Amniotic stem cell (primary cell): ENCODE results near the gene LMBRD2.

Experiments used
- DNase-seq: peaks from one replicate; lab custom pipeline; 2025; lab: John Stamatoyannopoulos, UW

The LMBRD2 gene

DNA sequence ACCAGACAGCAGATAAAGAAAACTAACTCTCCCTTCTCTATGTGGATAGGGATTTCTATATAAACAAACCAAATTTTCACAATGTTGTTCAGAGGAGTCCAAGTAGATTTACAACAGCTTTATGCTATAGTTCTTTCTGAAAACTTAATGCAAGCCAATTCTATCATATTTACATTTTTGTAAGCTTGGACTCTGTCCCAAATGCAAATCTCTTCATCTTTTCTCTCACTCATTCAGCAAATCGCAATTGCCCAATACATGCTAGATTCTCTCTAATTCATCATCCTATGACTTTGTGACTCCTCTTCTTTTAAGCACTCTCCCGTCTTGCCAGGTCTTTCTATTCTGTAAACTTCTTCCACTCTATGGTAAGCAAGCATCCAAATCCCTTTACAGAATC, 45.9 kb downstream of the LMBRD2 start:
- DNase-seq: no peak

DNA sequence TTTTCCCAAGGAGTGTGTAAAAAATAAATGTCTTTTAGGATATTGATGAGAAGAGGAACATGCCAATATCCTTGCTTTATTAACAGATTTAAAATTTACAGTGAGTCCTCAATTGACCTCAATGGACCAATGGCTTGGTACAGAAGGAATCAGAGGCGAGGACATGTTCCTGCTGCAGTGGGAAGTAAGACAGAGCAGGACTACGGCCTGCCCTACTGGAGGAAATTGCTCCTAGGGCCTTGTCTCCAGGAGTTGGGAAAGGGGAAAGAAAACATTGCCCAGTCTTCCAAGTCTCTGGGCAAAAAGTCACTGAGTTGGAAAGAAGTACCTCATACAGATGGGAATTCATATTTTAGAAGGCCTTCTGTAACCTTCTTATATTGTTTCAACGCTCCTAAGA, 51.9 kb downstream of the LMBRD2 start:
- DNase-seq: no peak

DNA sequence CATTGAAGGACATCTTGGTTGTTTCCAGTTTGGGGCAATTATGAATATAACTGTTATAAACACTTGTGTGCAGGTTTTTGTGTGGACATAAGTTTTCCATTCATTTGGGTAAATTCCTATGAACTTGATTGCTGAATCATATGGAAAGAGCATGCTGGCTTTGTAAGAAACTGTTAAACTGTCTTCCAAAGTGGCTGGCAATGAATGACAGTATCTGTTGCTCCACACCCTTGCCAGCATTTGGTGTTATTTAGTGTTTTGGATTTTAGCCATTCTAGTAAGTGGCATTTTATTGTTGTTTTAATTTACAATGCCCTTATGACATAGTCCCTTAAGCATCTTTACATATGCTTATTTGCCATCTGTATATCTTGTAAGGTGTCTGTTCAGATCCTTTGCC, 55.2 kb downstream of the LMBRD2 start:
- no peak for DNase-seq

DNA sequence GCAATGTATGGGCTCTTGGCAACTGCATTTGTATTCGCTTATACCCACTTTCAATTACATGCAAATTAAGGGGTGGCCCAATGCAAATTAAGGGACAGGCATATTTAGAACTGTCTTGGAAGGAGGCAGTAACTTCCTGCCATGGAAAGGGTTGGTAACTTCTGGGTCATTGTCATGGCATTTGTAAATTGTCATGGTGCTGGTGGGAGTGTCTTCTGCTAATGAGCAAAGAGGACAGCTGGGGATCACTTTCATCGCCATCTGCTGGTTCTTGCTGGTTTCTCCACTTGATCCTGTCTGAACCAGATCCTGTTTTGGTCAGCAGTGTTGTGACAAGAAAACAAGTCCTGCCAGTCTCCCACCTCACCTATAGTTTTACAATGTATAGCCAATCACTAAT, 61.7 kb downstream of the LMBRD2 start:
- DNase-seq: no peak

DNA sequence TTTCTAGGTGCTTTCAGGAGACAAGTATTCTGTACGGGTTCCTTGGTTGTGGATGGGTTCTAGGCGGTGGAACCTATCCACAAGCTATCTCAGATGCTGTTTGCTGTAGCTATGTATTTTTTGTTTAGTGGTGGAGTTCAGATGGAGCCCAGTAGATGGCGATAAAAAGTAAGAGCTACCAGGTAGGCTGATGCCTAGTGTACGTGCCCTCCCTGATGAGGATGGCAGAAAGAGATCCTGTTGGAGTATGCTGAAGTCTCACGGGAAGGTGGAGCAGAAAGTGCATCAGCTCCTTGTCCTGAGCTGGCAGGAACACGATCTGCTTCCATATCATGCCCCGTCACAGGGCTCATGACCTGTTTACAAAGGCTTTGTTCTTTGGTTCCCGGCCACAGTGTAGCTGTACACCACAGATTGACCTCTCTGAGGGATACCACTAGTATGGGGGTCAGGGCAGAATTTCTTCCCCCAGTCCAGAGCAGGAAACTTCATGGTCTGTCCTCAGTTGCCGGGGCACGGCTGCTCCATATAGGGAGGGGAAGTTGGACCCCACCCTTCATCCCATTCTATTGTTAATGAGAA, 72.4 kb downstream of the LMBRD2 start:
- DNase-seq: no peak

DNA sequence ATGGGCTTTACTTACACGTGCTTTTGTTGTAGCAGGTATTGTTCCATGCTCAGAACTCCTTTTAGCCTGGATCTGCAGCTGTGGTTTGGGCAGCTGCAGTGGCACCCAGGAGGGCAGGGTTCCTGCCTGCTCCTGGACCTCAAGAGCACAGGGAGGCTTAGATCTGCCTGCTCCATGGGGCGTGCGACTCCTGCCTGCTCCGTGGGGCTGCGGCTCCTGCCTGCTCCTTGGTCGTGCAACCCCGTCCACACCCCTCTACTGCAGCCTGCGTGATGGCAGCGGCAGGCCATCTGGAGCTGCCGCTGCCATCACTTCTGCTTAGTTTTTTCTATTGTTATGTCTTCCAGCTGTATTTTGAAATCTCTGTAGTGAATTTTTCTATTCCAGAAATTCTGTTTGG, 73.3 kb downstream of the LMBRD2 start:
- DNase-seq: no peak

DNA sequence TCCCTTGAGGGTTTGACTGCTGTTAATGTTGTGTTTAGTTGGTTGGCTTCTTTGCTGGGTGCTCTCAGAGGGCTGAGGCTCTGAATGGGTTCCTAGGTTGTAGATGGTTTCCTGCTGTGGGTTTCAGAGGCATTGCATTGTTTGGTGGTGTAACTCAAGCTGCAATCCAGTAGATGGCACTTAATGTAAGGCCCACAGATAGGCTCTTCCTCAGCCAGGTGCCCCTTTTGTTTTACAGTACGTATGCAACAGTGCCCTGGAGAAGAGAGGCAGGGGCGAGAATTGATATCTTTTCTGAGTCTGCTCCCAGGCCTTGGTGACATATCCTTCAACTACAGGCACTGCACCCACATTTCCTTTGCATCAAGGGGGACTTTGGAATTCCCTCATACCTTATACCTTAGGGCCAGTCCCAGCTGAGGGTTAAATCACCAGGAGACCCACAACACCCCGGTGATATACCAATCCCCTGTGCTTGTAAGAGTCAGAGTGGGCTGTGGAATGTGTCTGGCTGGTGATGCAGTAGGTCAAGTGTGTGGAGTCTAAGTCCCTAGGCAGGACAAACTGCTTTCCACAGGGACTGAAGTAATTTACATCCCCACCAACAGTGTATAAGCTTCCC, 78.0 kb downstream of the LMBRD2 start:
- DNase-seq: no peak

DNA sequence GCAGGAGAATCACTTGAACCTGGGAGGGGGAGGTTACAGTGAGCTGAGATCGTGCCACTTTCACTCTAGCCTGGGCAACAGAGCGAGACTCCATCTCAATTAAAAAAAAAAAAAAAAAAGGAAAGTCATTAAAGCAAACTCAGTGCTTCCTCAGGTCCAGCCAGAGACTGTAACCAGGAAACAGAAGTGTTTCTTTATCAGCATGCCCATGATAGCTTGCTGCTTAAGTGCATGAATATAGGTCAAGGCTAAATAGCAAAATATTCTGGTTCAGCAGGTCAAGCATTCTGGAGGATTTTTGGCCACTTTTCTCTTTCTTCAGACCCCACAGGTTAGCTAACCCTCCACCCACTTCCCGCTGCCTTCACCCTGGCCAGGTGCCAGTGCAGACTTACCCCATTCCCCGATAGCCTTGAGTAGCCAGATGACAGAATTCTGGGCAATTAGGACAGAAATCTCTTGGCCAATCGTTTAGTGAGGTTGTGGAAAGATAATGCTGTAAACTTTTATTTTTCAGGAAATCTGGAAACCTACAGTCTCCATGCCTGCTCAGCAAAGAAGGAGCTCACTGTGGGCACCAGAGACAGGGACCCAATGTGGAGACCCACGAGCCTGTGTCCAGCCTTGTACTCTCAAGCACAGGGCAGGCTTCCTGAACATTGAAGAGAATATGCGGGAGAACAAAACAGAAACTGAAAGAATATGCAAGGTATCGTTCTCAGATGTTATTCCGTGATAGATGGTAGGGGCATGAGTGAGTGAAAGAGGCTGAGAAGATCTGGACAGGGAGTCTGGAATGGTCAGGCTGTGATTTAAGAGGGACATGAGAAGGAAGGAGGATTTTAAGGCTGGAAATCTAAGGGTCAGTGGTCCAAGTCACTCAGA, 80.8 kb downstream of the LMBRD2 start:
- no peak for DNase-seq

DNA sequence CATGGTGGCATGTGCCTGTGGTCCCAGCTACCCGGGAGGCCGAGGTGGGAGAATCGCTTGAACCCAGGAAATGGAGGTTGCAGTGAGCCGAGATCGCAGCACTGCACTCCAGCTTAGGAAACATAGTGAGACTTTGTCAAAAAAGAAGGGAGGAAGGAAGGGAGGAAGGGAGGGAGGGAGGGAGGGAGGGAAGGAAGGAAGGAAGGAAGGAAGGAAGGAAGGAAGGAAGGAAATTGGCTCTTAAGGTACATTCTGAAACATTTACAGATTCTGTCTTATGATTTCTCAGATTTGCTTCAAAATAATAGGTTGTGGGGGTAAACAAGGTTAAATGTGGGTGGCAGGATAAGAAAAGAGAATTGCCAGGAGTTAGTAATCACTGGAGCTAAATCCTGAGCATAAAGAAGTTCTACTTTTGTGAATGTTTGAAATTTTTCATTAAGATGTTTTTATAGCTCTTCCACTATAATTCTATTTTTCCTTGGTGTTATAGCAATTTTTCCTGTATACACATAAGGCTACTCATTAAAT, 82.9 kb downstream of the LMBRD2 start:
- DNase-seq: no peak

DNA sequence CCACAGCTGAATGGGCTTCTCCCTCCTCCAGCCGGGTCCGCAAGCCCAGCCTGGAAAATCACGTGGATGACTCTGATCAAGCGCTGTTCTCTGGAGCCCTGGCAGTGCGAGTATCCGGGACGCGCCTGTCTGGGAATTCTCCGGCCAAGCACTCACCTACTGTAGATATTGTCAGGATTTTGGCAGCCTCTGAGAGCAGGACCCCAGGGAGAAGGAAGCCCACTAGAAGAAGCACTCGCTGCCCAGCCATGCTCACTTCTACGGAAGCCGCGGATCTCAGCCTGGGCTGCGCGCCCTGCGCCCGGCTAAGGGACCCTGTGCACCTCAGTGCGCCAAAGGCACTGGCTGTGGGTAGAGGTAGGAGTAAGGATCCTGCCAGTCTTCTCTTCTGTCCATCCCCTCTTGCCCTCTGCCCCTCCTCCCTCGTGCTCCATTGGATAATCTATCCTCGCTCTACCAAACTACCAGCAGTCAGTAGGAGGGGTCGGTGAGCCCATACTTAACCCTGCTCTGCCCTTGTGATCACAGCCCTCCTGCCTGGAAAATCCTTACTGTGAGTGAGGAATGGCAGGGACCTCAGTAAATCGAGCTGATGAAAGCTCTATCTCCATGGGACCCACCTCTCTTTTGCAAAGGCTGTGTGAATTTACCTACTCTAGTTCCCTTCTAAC, 85.0 kb downstream of the LMBRD2 start, which contains the start of gene UGT3A2:
TSS of gene UGT3A2 (minus strand) at position 343 of the 671 bp plus-strand sequence. CDS start at position 250, 93 bp downstream.
- no peak for DNase-seq

DNA sequence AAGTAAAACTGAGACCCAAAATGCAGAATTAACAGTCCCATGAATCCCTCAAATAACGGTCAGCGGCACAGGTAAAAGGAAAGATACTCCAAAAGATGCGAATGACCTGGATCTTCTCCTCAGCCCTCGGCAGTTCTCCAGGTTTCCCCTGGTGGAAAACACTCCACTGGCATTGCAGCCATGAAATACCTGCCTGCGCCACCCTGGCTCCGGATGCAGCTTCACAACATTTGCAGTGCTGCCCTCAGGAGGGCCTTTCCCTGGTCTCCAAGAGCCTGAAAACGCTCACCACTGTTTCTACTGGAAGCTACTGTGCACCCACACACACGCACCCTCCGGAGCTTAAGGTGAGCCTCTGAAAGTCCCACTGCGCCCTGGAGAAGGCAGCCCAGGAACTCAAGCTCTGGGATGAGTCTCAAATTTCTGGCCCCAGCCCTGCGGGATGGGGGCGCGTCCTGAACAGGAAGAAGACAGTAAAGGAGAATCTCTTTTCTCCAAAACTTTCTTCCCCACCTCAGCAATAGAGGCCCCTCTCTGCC, 85.6 kb downstream of the LMBRD2 start:
- no peak for DNase-seq

DNA sequence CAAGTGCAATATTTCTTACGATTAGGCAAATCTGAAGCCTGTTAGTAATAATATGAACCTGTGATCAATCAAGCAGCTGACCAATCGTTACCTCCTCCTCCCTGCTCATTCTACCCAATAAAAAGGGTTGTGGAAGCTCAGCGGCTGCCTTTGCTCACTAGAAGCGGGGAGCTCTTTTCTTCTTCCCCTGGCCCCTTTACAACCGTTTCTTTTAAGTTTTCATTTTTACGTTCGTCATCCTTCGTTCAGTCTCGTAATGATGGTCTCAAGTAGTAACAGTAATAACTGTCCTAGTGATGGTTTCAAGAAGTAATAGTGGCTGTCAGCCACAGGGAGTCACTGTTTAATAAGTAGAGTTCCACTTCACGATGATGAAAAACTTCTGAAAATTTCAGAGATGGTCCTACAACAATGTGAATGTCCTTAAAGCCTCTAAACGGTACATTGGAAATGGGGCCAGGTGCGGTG, 91.2 kb downstream of the LMBRD2 start:
- DNase-seq: no peak

DNA sequence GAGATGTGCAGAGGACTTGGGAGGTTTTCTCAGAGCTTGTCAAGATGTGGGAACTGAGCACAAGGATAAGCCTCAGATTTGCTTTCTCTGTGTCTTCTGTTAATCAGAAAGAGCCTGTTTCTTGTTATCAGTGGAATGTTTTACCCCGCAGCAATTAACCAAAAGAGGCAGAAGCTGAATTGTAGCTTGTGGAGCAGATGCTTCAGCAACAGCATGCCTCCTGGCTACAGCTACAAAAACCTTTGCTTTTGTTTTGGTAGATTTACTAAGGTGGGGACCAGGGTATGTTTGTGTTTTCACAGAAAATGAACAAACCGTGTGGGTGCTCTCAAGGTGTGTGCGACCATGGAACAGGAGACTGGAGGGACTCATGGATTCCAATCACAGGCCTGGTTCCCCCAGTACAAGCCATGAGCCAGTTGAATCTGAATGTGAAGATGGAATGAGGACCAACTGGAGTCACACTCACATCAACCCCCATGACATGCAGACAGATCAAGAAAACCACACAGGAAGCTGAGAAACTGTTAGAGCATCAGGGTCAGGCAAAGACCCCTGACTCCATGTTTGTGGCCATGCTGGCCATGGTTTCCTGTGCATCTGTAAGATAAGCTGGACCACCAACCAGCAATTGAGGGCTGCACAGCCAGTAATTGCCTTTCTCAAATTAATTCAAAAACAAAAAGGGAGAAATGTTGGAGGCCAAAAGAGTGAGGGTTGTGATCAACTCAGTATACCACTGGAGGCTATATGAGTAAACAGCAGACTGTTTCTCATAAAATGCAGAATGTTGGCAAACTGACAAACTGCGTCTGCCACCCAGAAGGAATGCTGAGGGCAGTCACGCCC, 91.9 kb downstream of the LMBRD2 start:
- no peak for DNase-seq

DNA sequence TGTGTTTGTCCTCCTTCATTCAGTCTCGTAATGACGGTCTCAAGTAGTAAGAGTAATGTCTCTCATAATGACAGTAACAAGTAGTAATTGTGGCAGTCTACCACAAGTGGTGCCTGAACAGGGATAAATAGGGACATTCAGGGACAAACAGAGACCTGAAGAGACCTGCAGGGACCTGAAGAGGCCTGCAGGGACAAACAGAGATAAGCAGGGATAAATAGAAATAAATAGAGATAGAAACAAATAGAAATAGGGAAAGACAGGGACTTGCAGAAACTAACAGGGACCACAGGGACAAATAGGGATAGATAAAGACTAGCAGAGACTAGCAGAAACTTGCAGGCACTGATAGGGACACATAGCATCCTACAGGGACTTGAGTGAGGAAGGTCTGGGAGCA, 92.9 kb downstream of the LMBRD2 start:
- no peak for DNase-seq

DNA sequence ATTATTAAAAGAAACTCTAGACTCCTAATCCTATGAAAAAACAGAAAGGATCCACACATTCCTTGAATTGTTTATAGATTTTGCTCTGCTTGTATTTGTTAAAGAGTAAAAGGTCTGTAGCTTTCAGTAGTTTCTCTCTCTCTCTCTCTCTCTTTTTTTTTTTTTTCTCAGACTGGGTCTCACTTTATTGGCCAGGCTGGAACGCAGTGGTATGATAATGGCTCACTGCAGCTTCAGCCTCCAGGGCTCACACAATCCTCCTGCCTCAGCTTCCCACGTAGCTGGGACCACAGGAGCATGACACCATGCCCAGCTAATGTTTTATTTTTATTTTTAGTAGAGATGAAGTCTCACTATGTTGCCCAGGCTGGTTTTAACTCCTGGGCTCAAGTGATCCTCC, 94.3 kb downstream of the LMBRD2 start:
- DNase-seq: no peak

DNA sequence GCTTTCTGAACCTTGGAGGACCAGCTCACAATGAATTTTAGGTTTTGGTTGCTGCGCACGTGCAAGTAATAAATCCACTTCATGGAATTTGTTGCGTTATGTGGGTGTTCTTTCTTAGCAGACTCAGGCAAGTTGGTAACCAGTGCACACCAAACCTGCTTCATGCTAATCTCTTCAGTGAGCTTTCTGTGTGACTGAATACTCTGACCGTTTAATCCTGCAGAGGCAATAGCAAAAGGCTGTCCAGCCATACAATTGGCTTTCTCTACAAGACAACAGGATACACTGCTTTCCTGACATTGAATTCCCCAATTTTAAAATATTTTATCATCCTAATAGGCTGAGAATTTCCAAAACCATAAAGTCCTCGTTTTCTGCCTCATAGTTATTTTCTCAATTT, 95.3 kb downstream of the LMBRD2 start:
- DNase-seq: no peak

DNA sequence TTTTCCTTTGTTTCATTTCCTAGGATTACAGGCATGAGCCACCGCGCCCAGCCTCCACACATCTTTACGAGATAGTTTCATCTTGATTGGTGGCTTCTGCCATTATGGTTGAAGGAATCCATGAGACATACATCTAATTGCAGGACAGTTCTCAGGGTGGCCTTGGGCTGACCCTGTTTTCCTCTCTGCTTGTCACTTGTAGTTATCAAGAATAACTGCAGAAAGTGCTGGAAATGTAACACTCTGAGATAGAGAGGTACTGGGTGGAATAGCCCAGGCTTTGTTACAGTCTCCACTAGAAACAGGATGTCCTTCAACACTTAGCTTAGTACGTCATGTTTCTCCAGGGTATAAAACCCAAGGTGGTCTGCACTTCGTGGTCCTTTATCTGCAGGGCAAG, 95.7 kb downstream of the LMBRD2 start:
- DNase-seq: no peak

DNA sequence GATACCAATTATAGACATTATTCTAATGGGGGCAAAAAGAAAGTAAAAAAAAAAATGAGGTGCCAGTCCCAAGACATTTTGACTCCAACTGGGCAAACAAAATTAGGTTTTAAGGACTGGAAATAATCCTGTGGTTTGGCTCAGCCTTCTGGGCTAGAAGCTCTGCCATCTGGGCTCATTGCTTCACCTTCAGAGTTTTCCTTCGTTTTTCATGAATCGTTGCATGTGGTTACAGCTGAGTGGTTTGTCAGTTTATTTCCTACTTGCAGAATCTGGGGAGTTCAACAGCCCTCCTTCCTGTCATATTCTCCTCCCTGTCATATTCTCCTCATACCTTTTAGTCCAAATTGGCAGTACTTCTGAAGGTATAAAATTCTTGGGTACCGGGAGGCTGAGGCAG, 97.0 kb downstream of the LMBRD2 start:
- no peak for DNase-seq

DNA sequence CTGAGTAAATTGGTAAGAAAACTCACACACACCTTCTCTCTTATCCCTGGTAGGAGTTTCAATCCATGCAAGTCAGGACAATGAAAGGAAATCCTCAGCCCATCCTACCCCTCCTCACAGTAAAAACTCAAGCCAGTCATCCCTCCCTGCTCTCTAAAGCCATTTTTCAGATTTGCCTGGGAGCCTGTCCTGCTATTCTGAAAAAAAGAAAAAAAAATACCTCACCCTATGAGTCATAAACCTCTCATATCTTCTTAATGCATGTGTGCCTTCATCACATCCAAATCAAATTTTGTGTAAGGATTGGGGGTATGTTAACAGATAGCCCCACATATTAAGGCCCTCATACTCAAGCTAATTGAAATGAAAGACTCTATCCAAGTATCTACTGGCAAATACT, 99.1 kb downstream of the LMBRD2 start:
- no peak for DNase-seq

DNA sequence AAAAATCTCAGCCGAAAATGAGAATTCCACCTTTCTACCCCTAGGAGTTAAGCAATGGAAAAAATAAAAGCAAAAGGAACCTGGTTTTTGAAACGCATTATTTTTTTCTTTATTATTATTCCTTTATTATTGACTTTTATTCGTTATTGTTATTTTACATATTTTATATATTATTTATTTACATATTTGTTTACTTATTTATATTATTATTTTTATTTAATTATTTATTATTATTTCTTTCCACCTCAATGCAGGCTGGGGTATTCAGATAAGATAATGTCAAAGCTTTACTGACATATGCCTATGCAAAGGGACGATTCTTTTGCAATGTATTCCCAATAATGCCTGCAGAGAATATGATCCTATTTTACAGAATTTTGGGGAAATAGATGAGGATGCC, 101.7 kb downstream of the LMBRD2 start:
- DNase-seq: no peak
